Breast epithelium (tissue), 4 donors: Measurements from ENCODE around the gene PSMC4. TPM values are rescaled to one million over a fixed set of nuclear protein-coding genes. Genes with fewer than 3 reads are reported as not detected.

Source experiments
- DNase-seq, 2 donors: peaks; one replicate each; pipeline ENCODE4 v3.0.0-alpha.2; 2019; ENCODE audit warnings: low spot score in 2 of 2
- H3K27ac ChIP-seq, 2 donors: fragments of 200-600 bp; sonication (generic) in 1 of 2; one replicate each; pipeline ENCODE4 v1.5.1; 2016 to 2019; ENCODE audit warnings: mild to moderate bottlenecking in 1 of 2
- H3K27me3 ChIP-seq, 2 donors: fragments of 200-600 bp; sonication (generic) in 1 of 2; one replicate each; pipeline versions ENCODE4 v1.5.1 to v1.6.0; 2017 to 2019; ENCODE audit warnings: control low read depth in 1 of 2, mild to moderate bottlenecking in 1 of 2
- H3K36me3 ChIP-seq: fragments of 200-600 bp; one replicate; pipeline ENCODE4 v1.5.1; 2019
- H3K4me1 ChIP-seq, 2 donors: fragments of 200-600 bp; sonication (generic); one replicate each; pipeline ENCODE4 v1.5.1; 2016 to 2019; ENCODE audit warnings: control low read depth in 1 of 2
- H3K4me3 ChIP-seq, 3 donors: fragments of 200-600 bp; sonication (generic); 1 replicate in 2 of 3; 2 replicates in 1 of 3; pipeline ENCODE4 v1.5.1; 2016 to 2019; ENCODE audit warnings: mild to moderate bottlenecking in 3 of 3, moderate library complexity in 2 of 3
- H3K9me3 ChIP-seq, 2 donors: fragments of 200-600 bp; sonication (generic) in 1 of 2; one replicate each; pipeline ENCODE4 v1.5.1; 2016 to 2019; ENCODE audit warnings: control low read depth in 1 of 2
- CTCF ChIP-seq, 3 donors: fragments of 450-650 bp; IDR thresholded peaks; one replicate each; pipeline ENCODE4 v1.5.1; 2016 to 2017; ENCODE audit warnings: antibody characterized with exemption in 3 of 3, mild to moderate bottlenecking in 3 of 3, moderate library complexity in 3 of 3
- POLR2A ChIP-seq: fragments of 450-650 bp; IDR thresholded peaks from one replicate; pipeline ENCODE4 v1.6.1; 2016; ENCODE audit warnings: antibody characterized with exemption, mild to moderate bottlenecking, moderate library complexity
- POLR2AphosphoS5 ChIP-seq, 3 donors: sonication (generic); formaldehyde crosslinking; IDR thresholded peaks; one replicate each; pipeline ENCODE4 v1.6.1; 2017; ENCODE audit warnings: antibody characterized with exemption in 3 of 3
- intact Hi-C: fragments of 100-400 bp; cut with DNase I; formaldehyde crosslinking; loops from one replicate; pipeline ENCODE4 v1.15.1; 2023; ENCODE audit warnings: low total_unique reads
- total RNA-seq, 3 donors: library from RNA; depleted of rRNA; stranded (reverse); fragments of >200 nt; gene quantifications; one replicate each; pipeline ENCODE4 v1.1.0, GENCODE V29; 2016

The PSMC4 gene
- total RNA-seq, 3 donors from 2014 or later, result 61.4 to 71.0 (median 70.8) TPM

GRCh38 chr19:39943586-39943985 is 27.4 kb upstream of the PSMC4 start:
- Histone ChIP-seq H3K4me3 (no peak overlapping the region), H3K36me3 (no peaks in the 10 kb centered on the region), H3K27ac (no peak overlapping the region), H3K4me1 (no peaks in the 10 kb centered on the region), H3K9me3 (peaks cover 6 to 15% of the 10 kb centered on the region in 2 donors), H3K27me3 (no peaks in the 10 kb centered on the region)
- no peak for DNase-seq
- intact Hi-C loops, result no loop called here
- TF ChIP-seq POLR2AphosphoS5 (IDR thresholded peaks at IDR 0.05) (no peak), POLR2A (no peak), CTCF (IDR thresholded peaks at IDR 0.05) (no peak)

DNA sequence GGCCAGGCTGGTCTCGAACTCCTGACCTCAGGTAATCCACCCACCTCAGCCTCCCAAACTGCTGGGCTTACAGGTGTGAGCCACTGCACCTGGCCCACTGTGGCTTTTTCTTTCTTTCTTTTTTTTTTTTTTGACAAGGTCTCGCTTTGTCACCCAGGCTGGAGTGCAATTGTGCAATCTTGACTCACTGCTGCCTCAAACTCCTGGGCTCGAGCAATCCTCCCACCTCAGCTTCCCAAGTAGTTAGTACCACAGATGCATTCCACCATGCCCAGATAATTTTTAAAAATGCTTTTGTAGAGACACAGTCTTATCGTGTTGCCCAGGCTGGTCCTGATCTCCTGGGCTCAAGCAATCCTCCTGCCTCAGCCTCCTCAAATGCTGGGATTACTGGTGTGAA is 24.4 kb upstream of the PSMC4 start:
- H3K4me1 ChIP-seq, result no peaks in the 10 kb centered on the region
- H3K27me3 ChIP-seq, result no peaks in the 10 kb centered on the region
- no peak overlapping the region for H3K4me3 ChIP-seq
- H3K36me3 ChIP-seq, result no peaks in the 10 kb centered on the region
- H3K9me3 ChIP-seq, result no peaks in the 10 kb centered on the region
- no peak for TF ChIP-seq POLR2AphosphoS5 (IDR thresholded peaks at IDR 0.05)
- no peak for TF ChIP-seq CTCF (IDR thresholded peaks at IDR 0.05)
- no peak for TF ChIP-seq POLR2A
- intact Hi-C loops, result no loop called here
- no peak overlapping the region for H3K27ac ChIP-seq
- no peak for DNase-seq

DNA sequence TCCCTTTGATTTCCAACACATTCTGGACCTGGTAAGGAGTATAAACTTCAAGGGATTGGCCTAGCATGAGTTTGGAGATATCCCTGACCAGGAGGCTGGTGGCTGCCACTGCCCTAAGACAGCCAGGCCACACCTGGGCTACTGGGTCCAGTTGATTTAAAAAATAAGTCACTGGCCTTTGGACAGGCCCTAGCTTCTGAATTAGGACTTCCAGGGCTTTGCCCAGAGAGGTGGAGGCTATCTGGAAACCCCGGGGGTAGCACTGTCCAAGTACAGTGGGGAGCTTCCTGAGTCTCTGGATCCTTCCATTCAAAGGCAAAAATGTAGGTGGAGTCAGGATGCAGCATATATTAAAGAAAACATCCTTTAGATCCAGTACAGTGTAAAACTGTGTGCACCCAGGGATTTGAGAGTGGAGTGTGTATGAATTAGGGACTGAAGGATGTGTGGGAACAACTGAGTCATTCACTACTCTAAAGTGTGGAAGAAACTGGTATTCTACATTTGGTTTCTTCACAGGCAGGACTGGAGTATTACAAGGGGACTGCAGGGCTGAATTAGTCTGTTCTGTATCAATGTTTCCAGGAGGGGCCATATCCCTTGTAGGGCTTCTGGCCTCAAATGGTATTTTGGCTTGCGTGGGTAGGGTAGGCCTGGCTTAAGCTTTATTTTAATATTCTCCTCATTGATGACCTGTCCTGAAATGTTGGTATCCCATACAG is 21.8 kb upstream of the PSMC4 start:
- H3K27ac ChIP-seq, result no peak overlapping the region
- no peak overlapping the region for H3K4me3 ChIP-seq
- no peaks in the 10 kb centered on the region for H3K4me1 ChIP-seq
- H3K9me3 ChIP-seq, result no peaks in the 10 kb centered on the region
- H3K36me3 ChIP-seq, result no peaks in the 10 kb centered on the region
- no peak for DNase-seq
- H3K27me3 ChIP-seq, result no peaks in the 10 kb centered on the region
- intact Hi-C loops, result no loop called here
- no peak for TF ChIP-seq POLR2A
- TF ChIP-seq POLR2AphosphoS5 (IDR thresholded peaks at IDR 0.05), result no peak
- TF ChIP-seq CTCF (IDR thresholded peaks at IDR 0.05), result no peak

DNA sequence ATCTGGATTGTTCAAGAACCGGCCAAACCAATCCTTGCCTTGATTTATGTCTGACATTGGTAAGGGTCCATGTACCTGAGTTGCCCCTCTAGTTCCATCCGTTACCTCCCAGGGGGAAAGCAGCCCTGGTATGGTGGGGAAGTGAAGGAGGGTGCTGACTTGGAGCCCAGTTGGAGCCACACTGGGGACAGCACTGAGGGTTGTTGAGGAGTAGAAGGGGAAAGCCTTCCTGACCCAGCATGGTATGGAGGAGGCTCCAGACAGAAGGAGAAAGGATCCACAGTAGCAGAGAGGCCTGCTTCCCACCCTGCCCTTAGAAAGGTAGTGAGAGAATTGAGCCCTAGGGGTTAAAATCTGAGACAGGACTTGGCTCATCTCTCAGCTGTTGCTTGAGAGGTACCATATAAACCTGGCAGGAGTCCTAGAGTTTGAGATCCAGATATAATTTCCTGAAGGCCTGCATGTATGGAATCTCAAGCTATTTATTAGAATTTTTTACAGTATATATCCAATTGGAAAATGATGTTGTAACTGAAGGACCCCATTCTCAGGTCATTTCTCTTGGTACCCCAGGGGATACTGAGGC is 19.8 kb upstream of the PSMC4 start:
- intact Hi-C loops, result no loop called here
- no peaks in the 10 kb centered on the region for H3K36me3 ChIP-seq
- H3K27me3 ChIP-seq, result no peaks in the 10 kb centered on the region
- H3K9me3 ChIP-seq, result no peaks in the 10 kb centered on the region
- no peak overlapping the region for H3K27ac ChIP-seq
- DNase-seq, result no peak
- no peak for TF ChIP-seq CTCF (IDR thresholded peaks at IDR 0.05)
- TF ChIP-seq POLR2A, result no peak
- TF ChIP-seq POLR2AphosphoS5 (IDR thresholded peaks at IDR 0.05), result no peak
- no peak overlapping the region for H3K4me3 ChIP-seq
- H3K4me1 ChIP-seq, result no peaks in the 10 kb centered on the region

- Histone ChIP-seq H3K27me3 (no peaks in the 10 kb centered on the region), H3K4me1 (no peaks in the 10 kb centered on the region), H3K4me3 (no peak overlapping the region), H3K9me3 (no peaks in the 10 kb centered on the region), H3K27ac (no peak overlapping the region), H3K36me3 (no peaks in the 10 kb centered on the region)
- no peak for TF ChIP-seq POLR2AphosphoS5 (IDR thresholded peaks at IDR 0.05)
- no peak for TF ChIP-seq CTCF (IDR thresholded peaks at IDR 0.05)
- TF ChIP-seq POLR2A, result no peak
- intact Hi-C loops, result no loop called here
- DNase-seq, result no peak
Observed at GRCh38 chr19:39951686-39952085, 19.3 kb upstream of the PSMC4 start.
